Measurements from ENCODE around the gene ZNF549. TPM values are rescaled to one million over a fixed set of nuclear protein-coding genes. Genes with fewer than 3 reads are reported as not detected.
A peak's percentile ranks its signal among the peaks of the same experiment; 100 is the strongest.

Gene ZNF549
- total and polyA plus RNA-seq, 2 donors (not counting 1 experiment from before 2014, with no cell fraction given) = 5.4 to 23.0 TPM

DNA sequence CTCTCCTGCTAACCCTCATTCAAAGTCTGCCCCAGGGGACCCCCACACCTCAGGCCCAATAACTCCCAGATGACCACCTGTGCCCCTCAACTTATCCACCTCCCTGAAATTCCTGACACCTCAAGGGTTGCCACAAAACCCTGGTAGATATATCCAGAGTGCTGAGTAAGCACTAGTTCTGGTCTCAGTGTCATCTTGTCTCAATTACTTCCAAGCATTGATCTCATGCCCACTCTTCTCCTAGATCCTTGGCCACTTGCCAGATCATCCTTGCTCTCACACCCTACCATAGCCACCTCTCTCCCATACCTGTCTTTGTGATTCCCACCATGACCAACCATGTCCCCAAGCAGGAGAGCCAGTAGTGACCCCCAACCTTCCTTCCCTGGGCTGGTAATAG lies 49.5 kb downstream of the ZNF549 start:
- no peak for TF ChIP-seq EZH2 (IDR thresholded peaks at IDR 0.05; ENCODE audit: borderline replicate concordance, insufficient read depth, low read depth, low read length, poor library complexity, severe bottlenecking)
- TF ChIP-seq, protein P1, sequence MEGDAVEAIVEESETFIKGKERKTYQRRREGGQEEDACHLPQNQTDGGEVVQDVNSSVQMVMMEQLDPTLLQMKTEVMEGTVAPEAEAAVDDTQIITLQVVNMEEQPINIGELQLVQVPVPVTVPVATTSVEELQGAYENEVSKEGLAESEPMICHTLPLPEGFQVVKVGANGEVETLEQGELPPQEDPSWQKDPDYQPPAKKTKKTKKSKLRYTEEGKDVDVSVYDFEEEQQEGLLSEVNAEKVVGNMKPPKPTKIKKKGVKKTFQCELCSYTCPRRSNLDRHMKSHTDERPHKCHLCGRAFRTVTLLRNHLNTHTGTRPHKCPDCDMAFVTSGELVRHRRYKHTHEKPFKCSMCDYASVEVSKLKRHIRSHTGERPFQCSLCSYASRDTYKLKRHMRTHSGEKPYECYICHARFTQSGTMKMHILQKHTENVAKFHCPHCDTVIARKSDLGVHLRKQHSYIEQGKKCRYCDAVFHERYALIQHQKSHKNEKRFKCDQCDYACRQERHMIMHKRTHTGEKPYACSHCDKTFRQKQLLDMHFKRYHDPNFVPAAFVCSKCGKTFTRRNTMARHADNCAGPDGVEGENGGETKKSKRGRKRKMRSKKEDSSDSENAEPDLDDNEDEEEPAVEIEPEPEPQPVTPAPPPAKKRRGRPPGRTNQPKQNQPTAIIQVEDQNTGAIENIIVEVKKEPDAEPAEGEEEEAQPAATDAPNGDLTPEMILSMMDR (IDR thresholded peaks at IDR 0.05) = no peak
- intact Hi-C loops (cut with micrococcal nuclease) = no loop called here
- H3K9me3 Mint-ChIP-seq (ENCODE audit: insufficient read depth) = peaks cover 20% of the 10 kb centered on the region

DNA sequence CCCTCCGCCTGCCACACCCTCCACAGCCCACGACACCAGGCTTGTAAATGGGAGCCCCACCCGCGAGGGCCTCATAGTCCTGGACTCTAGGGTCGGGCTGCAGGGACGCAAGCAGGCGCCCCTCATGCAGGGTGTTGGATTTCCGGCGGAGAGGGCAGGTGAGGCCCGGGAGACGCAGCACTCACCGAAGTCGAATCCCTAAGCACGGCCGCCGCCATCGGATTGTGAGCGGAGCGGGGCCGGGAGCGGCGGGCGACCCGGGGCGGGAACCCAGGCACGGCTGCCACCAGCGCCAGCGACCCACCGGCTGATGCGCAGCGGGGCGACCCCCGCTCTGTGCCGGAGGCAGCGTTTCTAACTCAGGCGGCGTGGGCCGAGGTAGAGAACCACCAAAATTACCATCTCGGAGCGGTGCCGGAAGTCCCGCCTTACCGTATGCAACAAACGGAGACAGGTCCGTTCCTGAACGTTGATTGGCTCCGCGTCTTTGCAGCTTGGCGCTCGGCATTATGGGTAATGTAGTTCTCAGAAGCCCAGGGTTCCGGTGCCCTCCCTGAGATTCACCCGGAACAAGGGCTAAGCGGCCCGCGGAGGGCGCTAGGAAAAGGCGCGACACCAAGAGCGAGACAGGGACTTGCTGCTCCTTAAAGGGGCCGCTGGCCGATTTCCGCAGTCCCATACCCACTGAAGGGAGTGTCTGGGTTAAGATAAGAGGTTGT lies 51.5 kb downstream of the ZNF549 start, which contains the start of gene ZNF416:
Gene ZNF416, minus strand, starts transcription at position 425 of the 719 bp plus-strand sequence. Its CDS starts 207 bp downstream, at position 218.
- Histone ChIP-seq H3K4me1 (ENCODE audit: control insufficient read depth in 2 of 2, insufficient read depth in 2 of 2, low read length in 2 of 2) (peaks cover 19 to 27% of the 10 kb centered on the region in 2 donors), H4K20me1 (ENCODE audit: control insufficient read depth, insufficient read depth, low read length, poor library complexity, severe bottlenecking) (no peaks in the 10 kb centered on the region), H3K4me2 (replicated peaks; ENCODE audit: low read depth, low read length, poor library complexity, severe bottlenecking) (peak within 1 kb of the TSS; percentile 82), H3K4me3 (ENCODE audit: control extremely low read depth in 1 of 5, extremely low read depth in 1 of 5, insufficient read depth in 1 of 5, low read depth in 2 of 5, low read length in 4 of 5) (peak within 1 kb of the TSS; percentile 28 to 90 (median 72)), H3K9ac (ENCODE audit: low read length) (peak within 1 kb of the TSS; percentile 82), H3K27me3 (replicated peaks in 1 of 4; ENCODE audit: control extremely low read depth in 1 of 4, control insufficient read depth in 3 of 4, insufficient read depth in 4 of 4, low read length in 3 of 4) (no peaks in the 10 kb centered on the region), H3K27ac (ENCODE audit: low read length in 2 of 2) (peak within 1 kb of the TSS; percentile 46 to 79), H2AFZ (ENCODE audit: insufficient read depth, low read depth, low read length, poor library complexity, severe bottlenecking) (peak within 1 kb of the TSS; percentile 85), H3K9me3 (ENCODE audit: control extremely low read depth in 1 of 3, control insufficient read depth in 2 of 3, insufficient read depth in 1 of 3, low read length in 2 of 3) (peaks cover 2 to 60% (median 32%) of the 10 kb centered on the region in 3 donors), H3K79me2 (ENCODE audit: control insufficient read depth, insufficient read depth, low read length) (peaks cover 36% of the 10 kb centered on the region), H3K36me3 (replicated peaks in 1 of 2; ENCODE audit: control extremely low read depth in 1 of 2, control insufficient read depth in 1 of 2, extremely low read depth in 1 of 2, insufficient read depth in 2 of 2, low read length in 1 of 2) (peaks cover 10 to 30% of the 10 kb centered on the region in 2 experiments)
- DNase-seq = peak; percentile 99
- H3K27ac Mint-ChIP-seq = peak within 1 kb of the TSS; percentile 94
- TF ChIP-seq EZH2 (IDR thresholded peaks at IDR 0.05; ENCODE audit: borderline replicate concordance, insufficient read depth, low read depth, low read length, poor library complexity, severe bottlenecking) = no peak
- TF ChIP-seq, protein P1 (IDR thresholded peaks at IDR 0.05) = no peak
- CTCF ChIA-PET = no interaction called here
- intact Hi-C loops (cut with micrococcal nuclease) = loop anchor here (1.0 to 2.0 kb wide), 13 partner anchors 19 to 215 kb away; partner anchors contain the start of genes TRAPPC2B, ZNF134, ZNF17 and ZNF211
- peak within 1 kb of the TSS; percentile 86 for H3K4me3 Mint-ChIP-seq
- H3K27me3 Mint-ChIP-seq = no peaks in the 10 kb centered on the region
- H3K4me1 Mint-ChIP-seq = peaks cover 25% of the 10 kb centered on the region
- POLR2A ChIA-PET = interaction anchor here (0.6 to 1.0 kb wide), 2 partner anchors 35 to 189 kb away, joined by 3 to 5 read pairs; partner anchors contain the start of gene ZNF134
- peaks cover 19% of the 10 kb centered on the region for H3K9me3 Mint-ChIP-seq (ENCODE audit: insufficient read depth)
- peak; percentile 89 for ATAC-seq (ENCODE audit: low read depth)
- under 1% methylated on average over 59 of the region's 62 CpGs for WGBS (ENCODE audit: insufficient coverage)

More for the DNA sequence above, 49.5 kb downstream of the ZNF549 start:
- H3K4me1 Mint-ChIP-seq = peaks cover 23% of the 10 kb centered on the region
- no peak for DNase-seq
- Histone ChIP-seq H4K20me1 (ENCODE audit: control insufficient read depth, insufficient read depth, low read length, poor library complexity, severe bottlenecking) (no peaks in the 10 kb centered on the region), H3K9me3 (ENCODE audit: control extremely low read depth in 1 of 3, control insufficient read depth in 2 of 3, insufficient read depth in 1 of 3, low read length in 2 of 3) (peaks cover 5 to 61% (median 46%) of the 10 kb centered on the region in 3 donors), H3K4me3 (ENCODE audit: control extremely low read depth in 1 of 5, extremely low read depth in 1 of 5, insufficient read depth in 1 of 5, low read depth in 2 of 5, low read length in 4 of 5) (no peak overlapping the region), H3K4me2 (replicated peaks; ENCODE audit: low read depth, low read length, poor library complexity, severe bottlenecking) (no peak overlapping the region), H3K79me2 (ENCODE audit: control insufficient read depth, insufficient read depth, low read length) (peaks cover 19% of the 10 kb centered on the region), H3K4me1 (ENCODE audit: control insufficient read depth in 2 of 2, insufficient read depth in 2 of 2, low read length in 2 of 2) (peaks cover 13 to 19% of the 10 kb centered on the region in 2 donors), H3K27ac (ENCODE audit: low read length in 2 of 2) (no peak overlapping the region), H3K9ac (ENCODE audit: low read length) (no peak overlapping the region), H3K36me3 (replicated peaks in 1 of 2; ENCODE audit: control extremely low read depth in 1 of 2, control insufficient read depth in 1 of 2, extremely low read depth in 1 of 2, insufficient read depth in 2 of 2, low read length in 1 of 2) (peaks cover 21 to 46% of the 10 kb centered on the region in 2 experiments), H2AFZ (ENCODE audit: insufficient read depth, low read depth, low read length, poor library complexity, severe bottlenecking) (no peak overlapping the region), H3K27me3 (replicated peaks in 1 of 4; ENCODE audit: control extremely low read depth in 1 of 4, control insufficient read depth in 3 of 4, insufficient read depth in 4 of 4, low read length in 3 of 4) (no peaks in the 10 kb centered on the region)
- H3K4me3 Mint-ChIP-seq = peak overlapping the region; percentile 61
- H3K27me3 Mint-ChIP-seq = no peaks in the 10 kb centered on the region
- ChIA-PET POLR2A (no interaction called here), CTCF (interaction anchor here (1.3 kb wide), 1 partner anchor 16 kb away, joined by 4 read pairs; no protein-coding TSS in a partner anchor)
- H3K27ac Mint-ChIP-seq = peak overlapping the region; percentile 6
- no peak for ATAC-seq (ENCODE audit: low read depth)
